Measurements from ENCODE around the gene OSBPL2.

OSBPL2 gene

DNA sequence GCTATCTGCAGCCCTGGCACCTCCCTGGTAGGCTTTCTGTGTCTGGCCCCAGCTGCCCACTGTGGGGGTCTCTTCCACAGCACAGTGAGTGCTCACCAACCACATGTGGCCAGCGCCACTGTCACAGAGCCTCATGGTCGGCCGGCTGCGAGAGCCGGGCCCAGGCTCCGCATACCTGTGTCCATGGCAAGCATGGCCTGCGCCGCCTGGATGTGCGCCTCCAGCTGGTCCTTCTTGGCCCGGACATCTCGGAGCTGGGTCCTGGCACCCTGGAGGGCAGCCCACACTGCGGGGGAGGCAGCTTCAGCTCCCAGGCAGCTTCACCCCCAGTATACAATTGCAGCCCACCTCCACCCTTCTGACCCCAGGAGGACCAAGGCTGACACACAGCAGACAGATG is 77.5 kb downstream of the OSBPL2 start:
- DNase-seq, result no peak

DNA sequence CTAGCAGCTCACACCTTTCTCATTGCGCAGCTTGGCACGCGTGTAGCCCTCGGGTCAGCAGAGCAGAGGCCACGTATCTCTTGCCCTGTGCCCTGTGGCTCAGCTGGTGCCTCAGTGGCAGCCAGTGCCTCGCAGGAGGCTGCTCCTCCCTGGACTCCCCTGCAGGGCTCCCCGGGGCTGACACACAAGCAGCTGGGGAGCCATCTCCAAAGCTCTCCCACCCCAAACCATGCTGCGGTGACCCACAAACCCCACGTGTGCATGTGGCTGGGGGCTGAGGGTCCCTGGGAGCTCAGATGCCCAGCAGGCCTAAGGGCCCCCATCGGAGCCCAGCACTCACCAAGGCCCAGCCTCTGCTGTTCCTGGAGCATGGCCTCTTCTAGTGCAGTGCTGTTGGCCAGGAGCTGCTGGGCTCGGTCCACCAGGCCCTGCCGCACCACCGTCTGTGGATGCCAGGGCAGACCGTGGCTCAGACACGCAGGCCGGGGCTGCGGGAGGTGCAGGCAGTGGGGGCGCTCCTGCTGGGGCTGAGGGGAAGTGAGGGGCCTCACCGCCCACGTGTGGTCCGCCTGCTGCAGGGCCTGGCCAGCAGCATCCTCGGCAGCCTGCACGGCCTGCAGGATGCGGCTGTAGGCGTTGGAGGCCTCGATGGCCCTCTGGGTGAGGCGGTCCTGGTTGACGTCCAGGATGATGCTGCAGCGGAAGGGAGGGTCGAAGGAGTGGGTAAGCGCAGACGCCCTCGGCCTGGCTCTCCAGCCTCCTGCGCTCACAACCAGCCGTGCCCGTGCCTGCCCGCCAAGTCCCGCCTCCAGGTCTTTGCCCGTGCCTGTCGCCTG is 78.2 kb downstream of the OSBPL2 start:
- DNase-seq, result no peak

- no peak for DNase-seq
Observed at GRCh38 chr20:62317167-62317655, 78.9 kb downstream of the OSBPL2 start.

DNA sequence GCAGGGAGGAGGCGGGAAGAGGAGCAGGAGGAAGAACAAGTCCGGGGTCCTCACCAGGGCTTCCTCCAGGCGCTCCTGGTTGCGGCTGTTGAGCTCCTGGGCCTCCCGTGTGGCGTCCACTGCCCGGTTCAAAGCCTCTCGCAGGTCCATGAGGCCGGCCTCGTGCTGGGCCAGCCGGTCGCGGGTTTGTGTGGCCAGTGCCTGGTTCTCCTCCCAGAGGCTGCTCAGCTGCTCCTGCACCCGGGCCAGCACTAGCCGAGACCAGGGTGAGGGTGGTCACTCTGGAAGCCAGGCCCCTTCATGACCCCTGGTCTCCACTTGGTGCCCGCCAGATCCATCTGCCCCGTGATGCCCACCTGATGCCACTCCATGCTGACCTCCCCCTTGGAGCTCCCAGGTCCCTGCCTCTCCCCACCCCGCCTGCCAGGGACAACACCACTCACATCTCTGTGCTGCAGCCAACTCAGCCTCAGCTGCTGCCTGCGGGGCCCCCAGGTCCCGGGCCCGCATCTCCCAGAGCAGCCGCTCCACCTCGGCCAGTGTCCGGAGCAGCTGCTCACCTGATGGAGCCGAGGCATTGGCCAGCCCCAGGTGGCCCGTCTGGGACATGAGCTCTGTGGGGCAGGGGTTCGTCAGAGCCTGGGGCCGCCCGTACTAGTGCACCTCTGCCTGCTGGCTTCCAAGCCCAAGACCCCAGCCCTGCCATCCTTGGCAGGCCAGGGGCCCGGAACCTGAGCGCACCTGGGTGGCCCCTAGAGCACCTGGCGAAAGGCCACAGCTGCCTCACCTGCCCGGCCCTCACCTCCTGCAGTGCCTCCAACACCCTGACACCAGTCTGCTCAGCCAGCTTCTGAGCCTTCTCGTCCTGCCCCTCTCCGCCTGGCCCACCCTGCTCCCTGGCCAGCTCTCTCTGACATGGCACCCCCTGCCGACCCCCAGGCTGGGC is 80.4 kb downstream of the OSBPL2 start:
- DNase-seq, result no peak

GRCh38 chr20:62319346-62319909 is 81.1 kb downstream of the OSBPL2 start:
- no peak for DNase-seq

- DNase-seq, result no peak
Observed at GRCh38 chr20:62320581-62321354, 82.4 kb downstream of the OSBPL2 start.

GRCh38 chr20:62321521-62321948 is 83.2 kb downstream of the OSBPL2 start:
- DNase-seq, result no peak

GRCh38 chr20:62321975-62322374 is 83.7 kb downstream of the OSBPL2 start:
- DNase-seq, result no peak

DNA sequence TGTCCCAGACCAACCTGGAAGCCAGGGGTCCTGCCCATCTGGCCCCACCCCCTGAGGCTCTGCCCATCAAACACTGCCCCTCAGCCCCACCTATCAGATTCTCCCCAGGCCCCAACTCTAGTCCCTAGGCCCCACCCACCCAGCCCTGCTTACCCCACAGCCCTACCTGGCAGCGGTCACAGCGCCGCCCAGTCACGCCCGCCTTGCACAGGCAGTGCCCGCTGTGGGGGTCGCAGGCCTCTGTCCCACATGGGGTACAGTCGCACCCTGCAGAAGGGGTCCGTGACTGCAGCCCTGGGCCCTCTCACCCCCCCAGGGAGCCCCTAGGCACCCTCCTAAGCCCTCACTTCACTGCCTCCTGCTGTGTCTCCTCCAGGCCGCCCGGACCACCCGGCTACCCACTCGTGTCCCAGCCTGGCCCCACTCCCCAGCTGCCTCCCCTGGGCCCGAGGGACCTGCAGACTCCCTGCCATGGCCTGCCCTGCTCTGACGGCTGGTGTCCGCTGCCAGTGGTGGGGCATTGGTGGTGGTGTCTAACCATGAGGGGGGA is 84.2 kb downstream of the OSBPL2 start:
- DNase-seq, result no peak

DNA sequence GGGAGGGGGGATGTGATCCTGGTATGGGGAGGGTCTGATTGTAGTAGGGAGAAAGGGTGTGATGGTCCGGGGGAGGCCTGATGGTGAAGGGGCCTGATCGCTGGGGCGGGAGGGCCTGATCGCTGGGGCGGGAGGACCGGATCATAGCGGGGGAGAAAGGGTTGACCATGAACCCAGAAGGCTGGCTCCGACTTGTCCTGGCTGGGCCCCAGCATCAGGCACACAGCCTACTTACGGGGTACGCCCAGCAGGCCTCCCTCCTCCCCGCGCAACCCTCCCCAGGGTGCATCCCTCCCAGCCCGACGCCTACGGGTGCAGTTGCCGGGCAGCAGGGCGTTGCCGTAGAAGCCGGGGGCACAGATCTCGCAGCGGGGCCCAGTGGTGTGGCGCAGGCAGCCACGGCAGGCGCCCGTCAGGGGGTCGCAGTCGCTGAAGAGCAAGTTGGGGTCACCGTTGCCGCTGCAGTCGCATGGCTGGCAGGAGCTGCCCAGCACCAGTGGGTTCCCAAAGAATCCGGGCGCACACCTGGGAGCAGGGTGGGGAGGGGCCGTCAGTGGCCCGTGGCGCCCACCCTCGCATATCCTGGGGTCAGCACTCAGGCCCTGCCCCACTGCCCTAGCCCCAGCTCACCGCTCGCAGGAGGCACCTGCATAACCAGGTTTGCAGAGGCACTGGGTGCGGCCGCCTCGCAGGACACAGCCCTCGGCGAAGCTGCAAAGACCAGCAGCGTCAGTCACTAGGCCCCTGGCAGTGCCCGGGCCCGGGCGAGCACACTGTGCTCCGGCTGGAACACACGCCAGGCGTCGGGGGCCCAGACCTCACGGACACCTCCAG is 85.0 kb downstream of the OSBPL2 start:
- DNase-seq, result no peak

- no peak for DNase-seq
Observed at GRCh38 chr20:62323980-62324906, 85.9 kb downstream of the OSBPL2 start.

- DNase-seq, result no peak
Observed at GRCh38 chr20:62325172-62325905, 87.0 kb downstream of the OSBPL2 start.

- DNase-seq, result no peak
Observed at GRCh38 chr20:62326559-62326958, 88.2 kb downstream of the OSBPL2 start.

DNA sequence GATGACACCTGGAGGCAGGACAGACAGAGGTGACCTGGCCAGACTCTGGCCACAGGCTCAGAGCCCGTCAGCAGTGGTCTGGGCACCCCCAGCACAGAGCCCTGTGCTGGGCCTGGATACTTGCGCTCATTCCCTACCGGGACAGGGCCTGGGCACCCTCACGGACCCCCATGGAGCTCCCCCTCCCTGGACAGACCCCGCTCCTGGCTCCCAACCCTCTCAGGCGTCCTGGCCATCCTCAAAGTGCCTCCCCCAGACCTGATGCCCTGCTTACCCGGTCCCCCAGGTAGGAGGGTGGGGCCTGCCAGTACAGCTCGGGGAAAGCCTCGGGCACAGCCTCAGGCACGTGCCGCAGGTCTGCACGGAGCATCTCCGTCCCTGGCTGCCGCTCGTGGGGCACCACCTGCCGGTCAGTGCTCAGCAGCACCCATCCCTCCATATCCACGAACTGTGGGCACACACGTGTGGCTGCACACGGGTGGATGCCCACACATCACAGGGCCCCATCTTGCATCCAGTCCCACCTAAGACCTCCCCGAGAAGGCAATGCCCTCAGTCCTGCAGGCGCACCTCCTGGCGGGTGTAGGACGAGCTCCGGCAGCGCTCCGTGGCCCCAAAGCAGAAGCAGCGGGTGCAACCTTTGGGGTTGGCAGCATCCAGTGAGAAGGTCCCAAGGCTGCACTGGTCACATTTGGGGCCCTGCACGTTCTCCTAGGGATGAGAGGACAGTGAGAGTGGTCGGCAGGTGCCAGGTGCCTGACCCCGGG is 88.8 kb downstream of the OSBPL2 start:
- no peak for DNase-seq

- DNase-seq, result no peak
Observed at GRCh38 chr20:62327726-62328495, 89.6 kb downstream of the OSBPL2 start.

GRCh38 chr20:62328684-62329388 is 90.5 kb downstream of the OSBPL2 start:
- no peak for DNase-seq

Measured in eye (tissue), 1 donor.